ENCODE results near the gene MLLT10.

The MLLT10 gene

DNA sequence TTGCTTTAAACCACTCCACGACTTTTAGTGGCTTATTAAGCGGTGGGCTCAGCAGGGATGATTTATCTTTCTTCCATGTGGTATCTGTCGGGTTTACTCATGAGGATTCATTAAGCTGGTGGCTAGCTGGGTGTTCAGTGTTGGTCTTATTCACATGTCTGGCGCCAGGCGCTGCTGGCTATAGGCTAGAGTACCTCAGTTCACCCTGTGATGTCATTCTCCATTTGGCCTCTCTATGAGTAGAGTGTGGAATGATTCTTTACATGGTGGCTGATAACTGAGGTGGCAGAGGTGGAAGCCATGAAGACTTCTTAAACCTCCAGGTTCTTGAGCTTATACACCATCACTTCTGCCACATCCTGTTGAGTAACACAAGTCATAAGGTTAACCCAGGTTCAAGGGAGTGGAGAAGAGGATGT is 115.4 kb downstream of the MLLT10 start:
- TF ChIP-seq, protein P1, sequence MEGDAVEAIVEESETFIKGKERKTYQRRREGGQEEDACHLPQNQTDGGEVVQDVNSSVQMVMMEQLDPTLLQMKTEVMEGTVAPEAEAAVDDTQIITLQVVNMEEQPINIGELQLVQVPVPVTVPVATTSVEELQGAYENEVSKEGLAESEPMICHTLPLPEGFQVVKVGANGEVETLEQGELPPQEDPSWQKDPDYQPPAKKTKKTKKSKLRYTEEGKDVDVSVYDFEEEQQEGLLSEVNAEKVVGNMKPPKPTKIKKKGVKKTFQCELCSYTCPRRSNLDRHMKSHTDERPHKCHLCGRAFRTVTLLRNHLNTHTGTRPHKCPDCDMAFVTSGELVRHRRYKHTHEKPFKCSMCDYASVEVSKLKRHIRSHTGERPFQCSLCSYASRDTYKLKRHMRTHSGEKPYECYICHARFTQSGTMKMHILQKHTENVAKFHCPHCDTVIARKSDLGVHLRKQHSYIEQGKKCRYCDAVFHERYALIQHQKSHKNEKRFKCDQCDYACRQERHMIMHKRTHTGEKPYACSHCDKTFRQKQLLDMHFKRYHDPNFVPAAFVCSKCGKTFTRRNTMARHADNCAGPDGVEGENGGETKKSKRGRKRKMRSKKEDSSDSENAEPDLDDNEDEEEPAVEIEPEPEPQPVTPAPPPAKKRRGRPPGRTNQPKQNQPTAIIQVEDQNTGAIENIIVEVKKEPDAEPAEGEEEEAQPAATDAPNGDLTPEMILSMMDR (IDR thresholded peaks at IDR 0.05): no peak

GRCh38 chr10:21650353-21650752 is 116.3 kb downstream of the MLLT10 start:
- TF ChIP-seq, protein P1 (IDR thresholded peaks at IDR 0.05): no peak

- TF ChIP-seq, protein P1 (IDR thresholded peaks at IDR 0.05): no peak
Measured at GRCh38 chr10:21655236-21655635, 121.2 kb downstream of the MLLT10 start.

DNA sequence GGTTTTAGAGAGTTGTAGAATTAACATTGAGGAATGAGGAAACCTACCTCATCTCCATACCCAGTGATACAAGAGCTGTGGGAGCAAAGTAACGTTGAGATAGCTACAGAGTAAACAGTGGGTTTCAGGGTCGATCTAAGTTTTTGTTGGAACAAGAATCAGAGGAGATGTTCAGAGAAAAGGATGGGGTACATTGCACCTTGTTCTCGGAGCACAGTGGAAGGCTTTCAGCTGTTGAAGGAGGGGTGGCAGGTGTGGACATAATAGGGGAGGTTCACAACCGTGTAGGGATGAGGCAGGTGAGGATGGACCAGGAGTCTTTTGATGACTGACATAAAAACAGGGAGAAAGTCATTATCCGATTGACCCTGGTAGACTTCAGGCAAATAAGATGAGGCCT is 121.7 kb downstream of the MLLT10 start:
- TF ChIP-seq, protein P1 (IDR thresholded peaks at IDR 0.05): no peak

GRCh38 chr10:21661087-21661486 is 127.1 kb downstream of the MLLT10 start:
- TF ChIP-seq, protein P1 (IDR thresholded peaks at IDR 0.05): no peak

GRCh38 chr10:21661935-21662334 is 127.9 kb downstream of the MLLT10 start:
- TF ChIP-seq, protein P1 (IDR thresholded peaks at IDR 0.05): no peak

GRCh38 chr10:21662635-21663034 is 128.6 kb downstream of the MLLT10 start:
- TF ChIP-seq, protein P1 (IDR thresholded peaks at IDR 0.05): no peak

DNA sequence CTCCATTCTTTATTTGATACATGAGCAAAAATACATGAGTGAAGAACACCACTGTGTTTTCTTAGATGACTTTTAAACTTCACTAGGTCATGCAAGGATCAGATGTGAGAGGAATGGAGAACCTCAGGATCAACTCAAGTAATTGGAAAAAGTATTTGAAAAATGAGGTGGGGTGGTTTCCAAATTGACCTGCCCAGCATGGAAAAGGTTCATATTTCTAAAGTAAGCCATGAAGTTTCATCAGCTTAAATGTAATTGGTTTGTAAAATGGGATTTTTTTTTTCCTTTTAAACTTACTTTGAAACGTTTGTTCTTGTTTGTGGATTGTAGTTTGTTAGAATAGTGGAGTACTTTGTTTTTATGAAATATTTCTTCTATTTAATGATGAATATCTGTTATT is 134.8 kb downstream of the MLLT10 start:
- TF ChIP-seq, protein P1 (IDR thresholded peaks at IDR 0.05): no peak

All from LNCAP (cell line).